Keratinocyte (primary cell): Measurements from ENCODE around the gene CCL27. TPM values are rescaled to one million over a fixed set of nuclear protein-coding genes. Genes with fewer than 3 reads are reported as not detected.

Experiments
- DNase-seq: peaks from one replicate; pipeline ENCODE4 v3.0.0-alpha.2; 2011; ENCODE audit warnings: low read depth, missing footprints, low spot score
- FAIRE-seq: peaks from 2 replicates; lab custom pipeline; 2011; peaks lifted over from hg19 to GRCh38; lab: Jason Lieb, UNC
- H2AFZ ChIP-seq: 2 replicates; pipeline ENCODE4 v1.6.0; 2012; ENCODE audit warnings: low read length, control low read depth, inconsistent platforms; ENCODE audit not compliant: control insufficient read depth
- H3K27ac ChIP-seq: 2 replicates; pipeline ENCODE4 v1.5.1; 2011; ENCODE audit warnings: low read length; ENCODE audit not compliant: control insufficient read depth, insufficient read depth
- H3K27me3 ChIP-seq: 3 replicates; pipeline ENCODE4 v1.6.0; 2011; ENCODE audit warnings: low read length; ENCODE audit not compliant: control insufficient read depth, insufficient read depth; ENCODE audit errors: extremely low read depth
- H3K36me3 ChIP-seq, 2 experiments: 2 replicates in 1 of 2; 3 replicates in 1 of 2; pipeline ENCODE4 v1.5.1; 2011; ENCODE audit warnings: low read length in 2 of 2, mild to moderate bottlenecking in 1 of 2; ENCODE audit not compliant: control insufficient read depth in 2 of 2, insufficient read depth in 2 of 2; ENCODE audit errors: extremely low read depth in 1 of 2
- H3K4me1 ChIP-seq: 3 replicates; pipeline ENCODE4 v1.5.1; 2011; ENCODE audit warnings: low read length; ENCODE audit not compliant: control insufficient read depth, insufficient read depth; ENCODE audit errors: extremely low read depth
- H3K4me2 ChIP-seq: 3 replicates; pipeline ENCODE4 v1.6.0; 2011; ENCODE audit warnings: low read depth, low read length; ENCODE audit not compliant: control insufficient read depth, insufficient read depth; ENCODE audit errors: extremely low read depth
- H3K4me3 ChIP-seq, 3 experiments: fragments of 200-600 bp in 1 of 3; sonication (generic) in 1 of 3; 2 replicates in 2 of 3; 3 replicates in 1 of 3; pipeline ENCODE4 v1.5.1; 2011 to 2016; ENCODE audit warnings: low read length in 3 of 3, mild to moderate bottlenecking in 3 of 3, control low read depth in 2 of 3, inconsistent platforms in 1 of 3, low read depth in 1 of 3, mixed read lengths in 1 of 3, mixed run types in 1 of 3, moderate library complexity in 1 of 3; ENCODE audit not compliant: control insufficient read depth in 2 of 3, insufficient read depth in 2 of 3; ENCODE audit errors: extremely low read depth in 1 of 3
- H3K79me2 ChIP-seq: 2 replicates; pipeline ENCODE4 v1.6.0; 2012; ENCODE audit warnings: low read length; ENCODE audit not compliant: control insufficient read depth, insufficient read depth
- H3K9ac ChIP-seq: 3 replicates; pipeline ENCODE4 v1.6.0; 2011; ENCODE audit warnings: low read length; ENCODE audit not compliant: control insufficient read depth, insufficient read depth; ENCODE audit errors: extremely low read depth
- H3K9me1 ChIP-seq: 3 replicates; pipeline ENCODE4 v1.6.0; 2011; ENCODE audit warnings: low read length; ENCODE audit not compliant: control insufficient read depth, insufficient read depth; ENCODE audit errors: extremely low read depth
- H3K9me3 ChIP-seq: 2 replicates; pipeline ENCODE4 v1.5.1; 2012; ENCODE audit warnings: low read depth, low read length; ENCODE audit not compliant: control insufficient read depth
- H4K20me1 ChIP-seq: 3 replicates; pipeline ENCODE4 v1.6.0; 2011; ENCODE audit warnings: low read length; ENCODE audit not compliant: control insufficient read depth, insufficient read depth; ENCODE audit errors: extremely low read depth
- EZH2 ChIP-seq: IDR thresholded peaks from one replicate; pipeline ENCODE4 v1.6.1; 2012; ENCODE audit warnings: inconsistent platforms, mild to moderate bottlenecking, low read length, moderate library complexity
- dilution Hi-C: fragments of 300-500 bp; cut with MboI; formaldehyde crosslinking; loops from one replicate; pipeline ENCODE4 v1.7.0; 2020; ENCODE audit warnings: low sequenced_read_pairs; ENCODE audit not compliant: extremely low pct_ligation_motif_present
- polyA plus RNA-seq, 5 experiments: library from polyadenylated mRNA; depleted of rRNA in 3 of 5; stranded (reverse) in 3 of 5; stranded (forward) in 1 of 5; unstranded in 1 of 5; fragments of >200 nt; gene quantifications; 1 replicate in 1 of 5; 2 replicates in 3 of 5; 3 replicates in 1 of 5; pipeline versions ENCODE4 v1.2.1 to v1.2.3, GENCODE V29; 2011 to 2012; ENCODE audit warnings: missing spikeins in 2 of 5, low read depth in 1 of 5, low replicate concordance in 1 of 5
- TF ChIP-seq, protein P1 (sequence below), 3 experiments: IDR thresholded peaks in 1 of 3; conservative IDR thresholded peaks in 1 of 3; optimal IDR thresholded peaks in 1 of 3; 2 replicates in 2 of 3; 3 replicates in 1 of 3; pipeline versions ENCODE3 to v1.5.1; 2011; ENCODE audit warnings: low read length in 3 of 3, mild to moderate bottlenecking in 3 of 3, moderate library complexity in 2 of 3, control low read depth in 1 of 3, inconsistent platforms in 1 of 3; ENCODE audit not compliant: insufficient read depth in 2 of 3; ENCODE audit errors: extremely low read depth in 1 of 3

CCL27 gene
- polyA plus RNA-seq, 1 donor (not counting 4 experiments of a cell fraction or from before 2014, with no cell fraction given): 0.46 TPM

DNA sequence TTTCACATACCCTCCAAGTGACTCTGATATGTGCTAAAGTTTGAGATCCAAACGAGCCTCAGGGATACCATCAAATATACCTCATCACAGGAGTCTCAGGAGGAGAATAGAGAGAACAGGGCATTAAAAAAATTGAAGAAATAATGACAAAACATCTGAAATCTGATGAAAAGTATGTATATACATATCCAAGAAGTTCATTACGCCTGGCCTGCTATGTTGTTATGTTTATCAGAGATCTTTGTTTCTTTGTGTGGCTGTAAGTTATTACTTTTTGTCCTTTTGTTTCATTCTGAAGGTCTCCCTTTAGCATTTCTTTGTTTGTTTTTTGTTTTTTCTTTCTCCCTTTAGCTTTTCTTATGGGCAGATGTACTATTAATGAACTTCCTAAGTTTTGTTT is 31.1 kb upstream of the CCL27 start:
- Histone ChIP-seq H3K4me2 (no peak overlapping the region), H4K20me1 (no peaks in the 10 kb centered on the region), H3K9me3 (no peaks in the 10 kb centered on the region), H2AFZ (no peak overlapping the region), H3K27ac (no peak overlapping the region), H3K4me3 (no peak overlapping the region), H3K27me3 (no peaks in the 10 kb centered on the region), H3K9ac (no peak overlapping the region), H3K4me1 (no peaks in the 10 kb centered on the region), H3K79me2 (no peaks in the 10 kb centered on the region), H3K36me3 (no peaks in the 10 kb centered on the region), H3K9me1 (no peaks in the 10 kb centered on the region)
- DNase-seq (no peak), FAIRE-seq (no peak)
- dilution Hi-C loops: no loop called here
- TF ChIP-seq EZH2: no peak
- TF ChIP-seq, protein P1, sequence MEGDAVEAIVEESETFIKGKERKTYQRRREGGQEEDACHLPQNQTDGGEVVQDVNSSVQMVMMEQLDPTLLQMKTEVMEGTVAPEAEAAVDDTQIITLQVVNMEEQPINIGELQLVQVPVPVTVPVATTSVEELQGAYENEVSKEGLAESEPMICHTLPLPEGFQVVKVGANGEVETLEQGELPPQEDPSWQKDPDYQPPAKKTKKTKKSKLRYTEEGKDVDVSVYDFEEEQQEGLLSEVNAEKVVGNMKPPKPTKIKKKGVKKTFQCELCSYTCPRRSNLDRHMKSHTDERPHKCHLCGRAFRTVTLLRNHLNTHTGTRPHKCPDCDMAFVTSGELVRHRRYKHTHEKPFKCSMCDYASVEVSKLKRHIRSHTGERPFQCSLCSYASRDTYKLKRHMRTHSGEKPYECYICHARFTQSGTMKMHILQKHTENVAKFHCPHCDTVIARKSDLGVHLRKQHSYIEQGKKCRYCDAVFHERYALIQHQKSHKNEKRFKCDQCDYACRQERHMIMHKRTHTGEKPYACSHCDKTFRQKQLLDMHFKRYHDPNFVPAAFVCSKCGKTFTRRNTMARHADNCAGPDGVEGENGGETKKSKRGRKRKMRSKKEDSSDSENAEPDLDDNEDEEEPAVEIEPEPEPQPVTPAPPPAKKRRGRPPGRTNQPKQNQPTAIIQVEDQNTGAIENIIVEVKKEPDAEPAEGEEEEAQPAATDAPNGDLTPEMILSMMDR (optimal IDR thresholded peaks at IDR 0.05 in 1 of 3, IDR thresholded peaks at IDR 0.05 in 1 of 3, conservative IDR thresholded peaks at IDR 0.05 in 1 of 3; ENCODE audit: extremely low read depth in 1 of 3, insufficient read depth in 2 of 3, low read length in 3 of 3): no peak

DNA sequence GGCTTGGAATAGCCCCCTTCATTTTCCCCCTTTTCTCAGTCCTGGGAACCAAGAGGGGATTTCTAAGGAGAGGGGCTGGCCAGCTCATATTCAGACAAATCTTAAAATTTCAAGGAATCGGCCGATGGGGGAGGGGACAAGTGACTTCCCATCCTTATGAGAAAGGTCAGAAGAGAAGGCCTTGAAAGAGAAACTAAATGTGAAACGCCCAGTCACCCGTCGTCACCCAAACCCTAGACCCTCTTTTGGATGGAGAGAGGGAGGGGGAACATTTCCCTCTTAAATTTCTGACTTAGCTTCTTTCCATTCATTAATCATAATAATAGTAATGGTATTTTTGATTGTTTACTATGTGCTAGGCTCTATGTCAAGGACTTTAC is 29.5 kb upstream of the CCL27 start:
- Histone ChIP-seq H3K9ac (no peak overlapping the region), H3K27ac (no peak overlapping the region), H4K20me1 (no peaks in the 10 kb centered on the region), H3K4me1 (no peaks in the 10 kb centered on the region), H3K79me2 (no peaks in the 10 kb centered on the region), H3K9me1 (no peaks in the 10 kb centered on the region), H3K4me3 (no peak overlapping the region), H3K36me3 (no peaks in the 10 kb centered on the region), H3K4me2 (no peak overlapping the region), H3K9me3 (no peaks in the 10 kb centered on the region), H3K27me3 (no peaks in the 10 kb centered on the region), H2AFZ (no peak overlapping the region)
- no peak for FAIRE-seq
- no peak for DNase-seq
- dilution Hi-C loops: no loop called here
- TF ChIP-seq EZH2: no peak
- TF ChIP-seq, protein P1 (optimal IDR thresholded peaks at IDR 0.05 in 1 of 3, IDR thresholded peaks at IDR 0.05 in 1 of 3, conservative IDR thresholded peaks at IDR 0.05 in 1 of 3; ENCODE audit: extremely low read depth in 1 of 3, insufficient read depth in 2 of 3, low read length in 3 of 3): no peak
